Vagina (tissue), 2 donors: ENCODE results near the gene TOMM40L.
"Not testable (repeated sequence)": the region's sequence is repeated elsewhere in the genome, so short reads cannot be mapped to it uniquely, and the experiment has no call there.

Experiments used
- POLR2A ChIP-seq, 2 donors: fragments of 450-650 bp; IDR thresholded peaks; one replicate each; pipeline ENCODE4 v1.6.1; 2017; ENCODE audit warnings: antibody characterized with exemption in 2 of 2, mild to moderate bottlenecking in 2 of 2, moderate library complexity in 2 of 2
- POLR2AphosphoS5 ChIP-seq, 2 donors: sonication (generic); formaldehyde crosslinking; IDR thresholded peaks; one replicate each; pipeline ENCODE4 v1.9.0; 2017; ENCODE audit warnings: antibody characterized with exemption in 2 of 2, mild to moderate bottlenecking in 2 of 2, low read depth in 1 of 2; ENCODE audit not compliant: insufficient read depth in 1 of 2
- TF ChIP-seq, protein P1 (sequence below), 3 experiments: fragments of 450-650 bp in 2 of 3; fragments of 200-600 bp in 1 of 3; sonication (generic) in 1 of 3; IDR thresholded peaks; one replicate each; pipeline ENCODE4 v1.5.1; 2017 to 2019; ENCODE audit warnings: antibody characterized with exemption in 3 of 3, mild to moderate bottlenecking in 2 of 3, moderate library complexity in 2 of 3

DNA sequence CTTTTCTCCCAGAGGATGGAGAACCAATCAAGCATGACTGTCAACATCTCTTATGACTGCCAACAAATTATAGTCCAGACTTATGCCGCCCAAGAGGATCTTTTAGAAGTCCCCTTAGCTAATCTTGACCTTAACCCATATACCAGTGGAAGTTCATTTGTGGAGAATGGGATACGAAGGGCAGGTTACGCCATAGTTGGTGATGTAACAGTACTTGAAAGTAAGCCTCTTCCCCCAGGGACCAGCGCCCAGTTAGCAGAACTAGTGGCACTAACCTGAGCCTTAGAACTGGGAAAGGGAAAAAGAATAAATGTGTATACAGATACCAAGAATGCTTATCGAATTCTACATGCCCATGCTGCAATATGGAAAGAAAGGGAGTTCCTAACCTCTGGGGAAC, 29.4 kb downstream of the TOMM40L start:
- TF ChIP-seq, protein P1, sequence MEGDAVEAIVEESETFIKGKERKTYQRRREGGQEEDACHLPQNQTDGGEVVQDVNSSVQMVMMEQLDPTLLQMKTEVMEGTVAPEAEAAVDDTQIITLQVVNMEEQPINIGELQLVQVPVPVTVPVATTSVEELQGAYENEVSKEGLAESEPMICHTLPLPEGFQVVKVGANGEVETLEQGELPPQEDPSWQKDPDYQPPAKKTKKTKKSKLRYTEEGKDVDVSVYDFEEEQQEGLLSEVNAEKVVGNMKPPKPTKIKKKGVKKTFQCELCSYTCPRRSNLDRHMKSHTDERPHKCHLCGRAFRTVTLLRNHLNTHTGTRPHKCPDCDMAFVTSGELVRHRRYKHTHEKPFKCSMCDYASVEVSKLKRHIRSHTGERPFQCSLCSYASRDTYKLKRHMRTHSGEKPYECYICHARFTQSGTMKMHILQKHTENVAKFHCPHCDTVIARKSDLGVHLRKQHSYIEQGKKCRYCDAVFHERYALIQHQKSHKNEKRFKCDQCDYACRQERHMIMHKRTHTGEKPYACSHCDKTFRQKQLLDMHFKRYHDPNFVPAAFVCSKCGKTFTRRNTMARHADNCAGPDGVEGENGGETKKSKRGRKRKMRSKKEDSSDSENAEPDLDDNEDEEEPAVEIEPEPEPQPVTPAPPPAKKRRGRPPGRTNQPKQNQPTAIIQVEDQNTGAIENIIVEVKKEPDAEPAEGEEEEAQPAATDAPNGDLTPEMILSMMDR (IDR thresholded peaks at IDR 0.05), result not testable (repeated sequence)
- TF ChIP-seq POLR2A (IDR thresholded peaks at IDR 0.05); POLR2AphosphoS5 (IDR thresholded peaks at IDR 0.05; ENCODE audit: insufficient read depth in 1 of 2, low read depth in 1 of 2): not testable (repeated sequence)
